SK-N-DZ (cell line): ENCODE measurements around the gene CA10.

Source experiments
- DNase-seq: peaks from one replicate; pipeline ENCODE4 v3.0.0-alpha.2; 2015; ENCODE audit warnings: low spot score

The CA10 gene

DNA sequence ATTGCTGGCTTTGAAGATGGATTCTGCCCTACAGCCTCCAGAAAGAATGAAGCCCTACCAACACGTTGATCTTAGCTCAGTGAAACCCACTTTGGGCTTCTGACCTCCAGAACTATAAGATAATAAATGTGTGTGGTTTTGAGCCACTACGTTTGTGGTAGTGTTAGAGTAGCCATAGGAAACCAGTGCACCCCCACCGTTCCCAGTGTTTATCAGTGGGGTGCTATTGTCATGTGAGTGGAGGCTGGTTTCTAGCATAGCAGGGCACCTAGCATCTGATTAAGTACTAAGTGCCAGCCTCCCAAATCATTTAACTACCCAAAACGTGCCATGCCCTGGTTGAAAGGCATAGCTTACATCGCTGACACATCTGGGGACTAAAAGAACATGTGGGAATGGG lies 474.3 kb downstream of the CA10 start:
- no peak for DNase-seq

DNA sequence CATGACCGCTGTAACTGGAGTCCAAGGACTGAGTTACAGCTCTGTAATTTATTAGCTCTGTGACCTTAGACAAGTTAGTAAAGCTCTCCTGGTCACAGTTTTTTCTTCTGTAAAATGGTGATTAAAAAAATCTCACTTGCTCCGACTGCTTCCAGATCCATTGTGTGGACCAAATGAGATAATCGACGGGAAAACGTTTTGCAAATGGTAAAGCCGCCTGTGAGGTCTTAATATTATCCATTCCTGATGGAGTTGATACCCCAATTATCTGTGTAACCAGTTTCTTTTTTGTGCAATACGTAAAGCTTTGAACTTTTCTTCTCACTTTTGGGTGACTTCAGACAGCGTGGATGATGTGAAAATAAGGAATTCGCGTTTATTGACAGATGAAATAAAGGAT lies 475.2 kb downstream of the CA10 start:
- DNase-seq, result no peak

DNA sequence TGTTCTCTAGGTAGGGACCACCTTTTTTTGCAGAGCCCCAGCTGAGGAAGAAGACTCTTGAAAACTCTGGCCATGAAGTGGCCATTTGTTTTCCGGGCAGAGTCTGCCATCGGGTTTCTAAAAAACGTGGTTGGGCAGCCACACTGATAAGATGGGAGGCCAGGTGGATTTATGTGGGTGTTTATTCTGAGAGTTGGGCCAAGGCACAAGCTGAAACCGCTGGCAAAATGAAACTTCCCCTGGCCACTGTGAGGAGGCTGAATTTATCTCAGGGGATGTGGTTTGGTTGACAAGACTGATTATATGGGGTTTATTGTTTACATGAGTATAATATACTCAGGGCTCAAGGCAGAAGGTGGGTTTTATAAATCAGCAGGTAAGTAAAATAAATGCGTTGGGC lies 476.4 kb downstream of the CA10 start:
- DNase-seq, result no peak

DNA sequence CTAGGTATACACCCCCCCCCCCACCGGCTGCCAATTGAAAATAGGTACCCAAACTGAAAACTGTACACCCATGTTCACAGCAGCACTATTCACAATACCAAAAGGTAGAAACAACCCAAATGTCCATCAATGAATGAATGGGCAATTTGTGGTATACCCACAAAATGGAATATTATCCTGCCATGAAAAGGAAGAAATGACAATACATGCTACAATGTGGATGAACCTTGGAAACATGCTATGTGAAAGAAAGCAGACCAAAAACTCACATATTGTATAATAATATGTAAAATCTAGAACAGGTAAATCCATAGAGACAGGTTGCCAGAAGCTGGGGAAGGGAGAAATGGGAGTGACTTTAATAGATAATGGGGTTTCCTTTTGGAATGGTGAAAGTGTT lies 480.6 kb downstream of the CA10 start:
- DNase-seq, result no peak

DNA sequence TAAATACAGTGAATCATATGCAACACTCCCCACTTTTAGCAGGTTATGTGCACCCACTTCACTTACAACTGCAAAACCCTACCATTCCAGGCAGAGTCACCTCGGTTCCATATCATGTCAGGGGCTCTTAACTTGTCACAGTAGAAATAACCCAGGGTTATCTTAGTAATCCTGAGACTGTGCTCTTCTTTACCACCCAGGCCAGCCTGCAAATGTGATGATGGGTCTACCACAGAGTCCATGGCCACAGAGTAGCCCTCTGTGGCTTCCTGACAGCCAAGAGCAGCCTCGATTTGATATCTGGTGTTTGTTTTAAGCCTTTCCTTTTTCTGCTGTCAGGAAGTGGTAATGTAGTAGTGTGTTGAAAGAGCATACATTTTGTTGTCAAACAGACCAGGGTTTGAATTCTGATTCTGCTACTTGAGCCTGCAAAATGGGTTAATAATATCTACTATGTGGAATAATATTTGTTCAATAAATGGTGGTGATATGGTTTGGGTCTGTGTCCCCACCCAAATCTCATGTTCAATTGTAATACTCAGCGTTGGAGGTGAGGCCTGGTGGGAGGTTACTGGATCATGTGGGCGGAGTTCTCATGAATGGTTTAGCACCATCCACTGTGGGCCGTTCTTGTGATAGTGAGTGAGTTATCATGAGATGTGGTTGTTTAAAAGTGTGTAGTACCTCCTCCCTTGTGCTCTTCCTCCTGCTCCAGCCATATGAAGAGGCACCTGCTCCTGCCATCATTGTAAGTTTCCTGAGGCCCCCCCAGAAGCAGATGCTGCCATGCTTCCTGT lies 481.6 kb downstream of the CA10 start:
- no peak for DNase-seq

DNA sequence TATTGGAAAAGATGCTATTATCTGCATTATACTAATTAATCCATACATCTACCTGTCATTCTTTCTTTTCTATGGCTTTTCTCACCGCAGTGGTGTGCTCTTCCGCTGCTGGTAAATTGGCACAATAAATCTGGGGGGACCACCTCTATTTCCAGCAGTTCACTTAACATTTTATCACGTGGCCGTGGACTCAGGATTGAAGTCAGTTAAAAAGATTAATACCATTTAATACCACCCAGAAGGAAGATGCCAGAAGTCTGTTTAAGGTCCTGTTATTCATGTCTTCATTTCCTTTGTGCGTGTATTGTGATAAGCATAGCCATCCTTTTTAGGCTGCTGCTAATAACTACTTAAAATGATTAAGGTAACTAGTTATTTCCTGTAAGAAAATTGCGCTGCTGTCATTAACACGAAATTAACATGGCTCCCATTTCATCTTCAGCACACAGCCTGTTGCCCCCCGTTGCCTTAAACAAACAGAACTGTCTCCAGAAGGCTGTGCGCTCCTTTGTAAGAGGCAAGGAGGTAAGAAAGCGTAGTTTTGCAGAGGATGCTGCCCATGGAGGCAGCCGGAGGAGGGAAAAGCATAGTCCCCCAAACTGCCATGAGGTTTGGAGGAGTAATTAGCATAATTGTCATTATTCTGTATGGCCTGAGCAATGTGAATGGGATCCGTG lies 483.8 kb downstream of the CA10 start:
- DNase-seq, result no peak

DNA sequence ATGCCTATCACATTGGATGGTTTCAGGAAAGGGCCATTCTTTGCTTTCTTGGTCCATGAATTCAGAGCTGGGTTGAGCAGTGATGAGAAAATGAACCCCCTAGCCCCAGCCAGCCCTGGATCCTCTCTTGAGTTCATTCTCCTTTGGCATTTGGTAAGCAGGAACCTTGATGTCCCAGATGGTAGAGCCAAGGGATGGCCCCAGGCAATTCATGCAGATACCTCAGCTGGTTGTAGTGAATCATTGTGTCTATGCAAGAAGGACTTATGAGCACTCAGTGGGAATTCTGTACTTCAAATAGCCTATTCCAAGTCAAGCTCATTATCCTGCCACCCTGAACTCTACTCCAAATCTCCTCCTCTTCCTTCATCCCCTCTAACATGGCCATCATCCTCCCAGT lies 485.4 kb downstream of the CA10 start:
- no peak for DNase-seq

DNA sequence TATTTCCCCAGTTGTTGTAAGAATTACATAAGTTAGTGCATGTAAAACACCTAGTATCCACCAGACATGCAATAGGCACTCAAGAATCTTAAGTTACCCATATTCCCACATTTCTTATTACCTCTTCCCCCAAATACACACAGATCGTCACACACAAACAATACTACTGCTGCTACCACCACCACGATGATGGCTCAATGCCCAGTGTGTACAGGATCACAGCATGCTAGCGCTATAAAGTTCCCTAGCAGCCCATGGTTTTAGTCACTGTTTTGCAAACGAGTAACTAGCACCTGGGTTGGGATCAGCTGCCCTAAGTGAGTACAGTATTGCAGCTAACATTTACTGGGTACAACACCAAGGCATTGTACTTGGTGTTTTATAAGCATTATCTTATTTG lies 486.4 kb downstream of the CA10 start:
- DNase-seq, result no peak

DNA sequence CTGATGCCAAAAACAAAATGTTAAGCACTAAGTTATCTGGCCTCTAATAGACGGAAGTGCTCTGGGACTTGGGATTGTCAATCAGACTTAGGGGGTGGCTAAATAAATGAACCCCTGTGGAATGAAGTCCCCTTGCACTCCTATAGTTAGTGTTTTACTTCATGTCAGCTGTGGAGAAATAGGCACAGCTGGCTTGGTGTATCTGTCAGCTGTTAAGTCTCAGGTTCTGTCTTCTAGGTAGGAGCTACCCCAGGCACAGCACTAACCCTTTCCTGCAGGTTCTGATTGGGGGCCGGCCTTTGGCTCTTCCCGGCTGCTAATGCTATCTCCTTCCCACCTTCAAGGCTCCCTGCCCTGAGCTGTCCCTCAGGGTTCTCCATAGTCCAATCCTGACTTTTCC lies 487.6 kb downstream of the CA10 start:
- DNase-seq, result no peak

DNA sequence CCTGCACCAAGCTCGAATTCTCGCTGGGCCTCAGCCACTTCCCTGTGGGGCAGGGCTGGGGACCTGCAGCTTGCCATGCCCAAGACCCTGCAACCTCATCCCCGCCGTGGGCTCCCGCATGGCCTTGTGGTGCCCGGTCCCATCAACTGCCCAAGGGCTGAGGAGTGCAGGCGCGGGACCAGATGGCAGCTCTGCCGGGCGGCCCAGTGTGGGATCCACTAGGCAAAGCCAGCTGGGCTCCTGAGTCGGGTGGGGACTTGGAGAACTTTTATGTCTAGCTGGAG lies 489.6 kb downstream of the CA10 start:
- no peak for DNase-seq

DNA sequence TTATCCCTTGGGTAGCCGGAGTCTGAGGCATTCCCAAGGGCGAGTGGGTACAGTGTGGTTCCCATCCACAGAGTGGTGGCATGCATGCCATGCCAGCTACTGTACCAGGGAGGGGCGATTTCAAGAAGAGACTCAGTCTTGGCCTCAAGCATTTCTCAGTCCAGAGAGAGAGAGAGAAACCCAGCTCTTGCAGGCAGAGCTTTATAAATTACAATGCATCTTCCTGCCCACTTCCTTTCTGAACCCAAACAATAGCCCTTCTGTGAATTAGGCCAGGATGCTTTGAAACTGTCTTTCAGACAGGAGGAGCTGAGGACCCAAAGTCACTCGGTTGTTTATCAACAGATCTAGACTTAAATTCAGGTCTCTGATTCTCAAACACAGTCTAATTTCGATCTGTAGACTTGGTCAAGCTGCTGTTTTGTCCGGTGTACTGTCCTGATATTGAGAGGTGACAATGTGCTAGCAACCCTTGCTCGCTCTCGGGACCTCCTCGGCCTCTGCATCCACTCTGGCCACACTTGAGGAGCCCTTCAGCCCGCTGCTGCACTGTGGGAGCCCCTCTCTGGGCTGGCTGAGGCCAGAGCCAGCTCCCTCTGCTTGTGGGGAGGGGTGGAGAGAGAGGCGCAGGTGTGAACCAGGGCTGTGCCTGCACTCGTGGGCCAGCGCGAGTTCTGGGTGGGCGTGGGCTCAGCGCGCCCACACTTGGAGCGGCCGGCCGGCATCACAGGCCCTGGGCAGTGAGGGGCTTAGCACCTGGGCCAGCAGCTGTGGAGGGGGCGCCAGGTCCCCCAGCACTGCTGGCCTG lies 490.2 kb downstream of the CA10 start:
- DNase-seq, result no peak

DNA sequence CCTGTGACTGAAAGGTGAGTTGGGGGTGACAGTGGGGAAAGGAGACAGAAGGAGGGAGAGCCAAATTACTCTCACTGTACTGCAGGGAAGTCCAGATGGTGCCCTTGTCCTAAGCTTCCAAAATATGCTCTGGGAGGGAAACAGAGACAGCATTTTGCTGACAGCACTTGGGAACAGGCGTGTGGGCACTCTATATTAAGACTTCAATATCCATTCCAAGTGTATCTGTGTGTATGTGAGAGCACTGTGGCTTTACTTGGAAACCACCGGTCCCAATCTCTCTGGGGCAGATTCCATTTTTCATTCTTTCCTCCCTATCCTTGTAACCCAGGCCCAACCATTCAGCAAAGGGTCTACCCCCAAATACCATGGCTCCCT lies 490.8 kb downstream of the CA10 start:
- DNase-seq, result no peak

DNA sequence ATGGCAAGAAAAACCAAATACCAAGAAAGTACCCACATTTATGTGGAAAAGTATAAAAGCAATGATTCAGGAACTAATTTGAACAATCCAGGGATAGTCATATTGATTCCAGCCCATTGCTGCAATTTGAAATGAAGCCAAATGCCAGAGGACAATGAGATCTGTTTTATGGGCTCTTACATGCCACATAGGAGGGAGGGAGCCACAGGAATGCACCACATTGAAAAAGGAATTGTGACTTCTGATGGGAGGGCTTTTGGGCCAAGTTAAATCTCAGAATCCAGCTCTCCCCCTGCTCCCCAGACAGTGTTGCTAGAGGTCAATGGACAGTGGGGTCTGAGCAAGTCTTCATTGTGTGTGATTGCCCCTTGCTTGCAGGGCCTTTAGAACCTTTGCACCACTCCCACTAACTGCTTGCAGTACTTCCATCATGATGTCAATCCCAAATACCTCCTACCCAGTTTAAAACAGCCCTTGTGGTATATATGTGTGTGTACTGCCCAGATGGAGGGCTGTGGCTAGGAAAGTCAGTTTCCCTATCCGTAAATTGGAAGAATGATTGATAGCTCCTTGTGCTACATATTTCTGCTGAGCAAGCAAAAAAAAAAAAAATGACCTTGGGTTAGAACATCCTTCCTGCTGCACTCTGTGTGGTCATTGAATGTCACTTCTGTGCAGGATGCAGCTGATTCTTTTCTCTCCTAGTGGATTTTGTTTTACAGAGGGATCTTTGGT lies 491.4 kb downstream of the CA10 start:
- DNase-seq, result no peak

DNA sequence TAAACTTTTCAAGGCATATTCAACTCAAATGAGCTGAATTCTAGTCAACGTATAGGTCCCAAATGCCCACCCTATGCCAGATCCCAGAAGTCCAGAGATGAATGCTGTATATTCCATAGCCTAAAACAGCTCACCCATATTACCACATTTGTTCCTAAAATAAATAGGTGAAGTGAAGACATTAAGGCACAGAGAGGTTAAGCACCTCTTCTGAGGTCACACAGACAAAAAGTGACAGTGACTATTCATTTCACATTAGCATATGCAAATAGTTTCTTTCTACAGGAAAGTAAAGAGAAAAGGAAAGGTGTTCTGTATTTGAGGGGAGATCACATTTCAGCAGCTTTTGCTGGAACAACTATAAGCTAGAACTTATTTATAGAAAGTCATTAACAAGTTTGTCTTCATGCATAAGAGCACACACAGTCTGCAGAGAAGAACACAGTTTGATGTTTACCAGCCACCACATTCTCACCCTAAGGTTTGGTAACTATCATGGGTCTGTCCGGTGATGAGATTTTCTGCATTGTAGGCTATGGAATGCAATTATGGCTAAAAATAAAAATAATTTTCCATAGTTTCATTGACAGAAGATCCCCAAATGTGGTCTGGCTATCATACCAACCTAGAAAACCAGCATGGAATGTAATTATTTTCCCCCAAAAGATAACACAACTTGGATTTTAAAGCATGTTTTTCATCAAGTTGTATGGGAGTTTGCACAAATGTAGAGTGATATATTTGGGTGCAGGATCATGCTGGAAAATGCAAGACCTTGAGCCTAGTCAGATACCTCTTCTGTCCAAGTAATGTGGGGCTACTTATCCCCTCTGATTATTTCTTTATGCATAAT lies 496.1 kb downstream of the CA10 start:
- DNase-seq, result no peak

DNA sequence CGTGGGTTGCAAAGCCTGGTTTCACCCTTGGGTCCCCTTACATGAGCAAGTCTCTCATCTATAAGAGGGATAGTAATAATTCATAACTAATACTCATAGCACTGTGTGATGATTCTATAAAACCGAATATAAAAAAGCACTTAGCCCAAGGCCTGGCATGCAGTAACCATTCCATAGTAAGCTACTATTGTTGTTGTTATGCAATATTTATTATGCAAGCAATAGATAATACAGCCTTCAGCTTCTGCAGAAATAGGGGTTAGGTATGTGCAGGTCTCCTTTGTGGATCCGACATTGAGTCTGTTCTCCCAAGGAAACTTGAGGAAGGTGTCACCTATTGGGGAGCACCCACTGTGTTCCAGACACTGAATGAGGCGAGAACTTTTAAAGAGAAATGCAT lies 497.1 kb downstream of the CA10 start:
- no peak for DNase-seq

DNA sequence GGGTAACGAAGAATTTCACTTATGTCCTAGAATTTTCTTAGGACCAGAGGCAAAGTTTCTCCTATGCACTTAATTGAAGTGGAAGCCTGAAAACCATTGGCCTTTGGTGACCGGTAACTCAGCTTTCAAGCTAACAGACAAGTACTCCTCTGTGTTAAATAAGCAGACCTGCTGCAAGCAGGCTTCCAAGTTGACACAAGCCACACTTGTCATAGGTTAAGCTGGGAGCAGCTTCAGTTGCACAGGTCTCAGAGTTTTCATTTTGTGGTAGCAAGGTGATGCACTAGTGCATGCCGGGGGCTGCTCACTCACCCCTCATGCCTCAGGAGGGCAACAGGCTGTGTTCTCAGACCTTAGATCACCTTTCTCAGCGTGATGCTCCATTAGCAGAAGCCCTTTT lies 498.2 kb downstream of the CA10 start:
- no peak for DNase-seq

DNA sequence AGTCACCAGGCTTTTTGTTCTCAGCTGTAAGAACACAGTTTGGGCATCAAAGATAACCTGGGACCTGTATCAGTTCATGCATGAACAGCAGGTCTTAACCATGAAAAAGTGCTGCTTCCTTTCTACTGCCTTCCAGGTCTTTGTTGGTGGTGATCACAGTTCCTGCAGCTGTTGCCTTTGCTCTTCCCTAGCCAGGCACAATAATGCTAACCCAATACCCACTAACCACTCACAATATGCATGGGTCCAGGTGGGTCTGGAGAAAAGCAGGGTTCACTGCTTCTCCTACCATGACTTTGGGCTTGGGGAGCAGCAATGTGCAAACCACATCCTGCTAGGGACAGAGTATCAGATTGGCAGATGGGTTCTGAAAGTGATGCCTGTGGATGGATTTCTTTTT lies 501.3 kb downstream of the CA10 start:
- DNase-seq, result no peak

DNA sequence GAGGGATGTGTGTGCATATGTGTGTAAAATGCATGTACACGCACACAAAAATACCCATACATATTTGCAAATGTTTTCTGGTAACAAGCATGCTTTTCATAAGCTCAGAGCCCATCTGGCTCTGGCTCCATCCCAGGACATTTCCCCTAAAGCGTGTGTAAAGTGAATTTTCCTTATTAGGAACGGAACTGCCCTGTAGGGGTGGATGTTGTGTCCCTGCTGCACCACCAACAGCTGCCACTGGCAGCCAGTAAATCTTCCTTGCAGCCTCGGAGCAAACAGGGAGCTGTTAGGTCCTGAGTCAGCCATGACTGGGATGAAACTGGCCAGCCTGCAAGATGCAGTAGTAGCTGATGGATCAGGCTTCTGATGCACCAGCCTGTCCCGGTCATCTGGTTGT lies 504.6 kb downstream of the CA10 start:
- no peak for DNase-seq

DNA sequence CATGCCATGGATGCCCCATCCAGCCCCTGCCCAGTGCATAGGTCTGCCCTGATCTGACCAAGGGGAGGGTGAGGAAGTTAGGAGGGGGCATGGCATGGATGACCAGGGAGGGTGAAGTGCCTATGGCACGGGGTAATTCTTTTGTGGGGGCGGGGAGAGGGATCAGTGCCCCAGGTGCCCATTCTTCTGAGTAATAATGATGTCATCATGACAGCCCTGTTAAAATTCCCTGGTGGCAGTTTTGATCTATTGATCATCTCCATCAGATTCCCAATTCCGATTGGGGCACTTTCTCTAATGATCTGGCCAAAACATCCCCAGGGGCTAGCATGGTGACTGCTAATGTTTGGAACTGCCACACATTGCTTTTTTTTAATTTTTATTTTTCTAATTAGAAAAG lies 506.0 kb downstream of the CA10 start:
- DNase-seq, result no peak

DNA sequence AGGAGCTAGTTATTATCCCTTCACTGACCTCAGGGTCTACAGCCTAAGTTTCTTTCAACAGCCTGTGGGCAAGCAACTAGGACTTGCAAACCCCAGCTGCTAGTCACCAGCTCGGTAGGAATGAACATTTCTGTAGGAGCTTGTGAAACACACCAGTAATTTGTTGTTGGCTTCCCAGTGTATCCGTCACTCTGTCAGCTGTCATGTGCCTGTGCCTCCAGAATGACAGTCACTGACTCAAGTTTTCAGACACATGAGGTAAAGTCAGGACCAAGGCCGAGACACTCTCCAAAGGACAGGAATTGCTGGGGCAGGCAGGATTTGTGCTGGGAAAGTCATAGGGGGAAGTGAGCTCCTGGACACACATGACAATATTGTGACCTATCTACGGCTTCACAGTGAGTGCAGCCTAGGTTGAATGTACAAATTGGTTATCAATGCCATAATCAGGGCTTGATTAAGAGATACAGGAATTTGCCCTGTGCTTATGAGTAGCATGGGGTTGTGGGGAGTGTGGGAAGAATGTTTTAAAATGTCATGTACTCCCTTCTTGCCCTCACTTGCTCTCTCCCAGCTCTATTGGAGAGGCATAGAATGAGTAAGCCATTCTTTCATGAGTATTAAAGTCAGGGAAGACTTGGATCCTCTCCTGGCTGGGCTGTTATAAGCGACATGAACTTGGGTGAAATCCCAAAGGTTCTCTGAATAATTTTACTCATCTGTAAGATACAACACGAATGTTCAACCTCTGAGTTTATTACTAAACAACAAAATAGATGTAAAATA lies 506.8 kb downstream of the CA10 start:
- no peak for DNase-seq

DNA sequence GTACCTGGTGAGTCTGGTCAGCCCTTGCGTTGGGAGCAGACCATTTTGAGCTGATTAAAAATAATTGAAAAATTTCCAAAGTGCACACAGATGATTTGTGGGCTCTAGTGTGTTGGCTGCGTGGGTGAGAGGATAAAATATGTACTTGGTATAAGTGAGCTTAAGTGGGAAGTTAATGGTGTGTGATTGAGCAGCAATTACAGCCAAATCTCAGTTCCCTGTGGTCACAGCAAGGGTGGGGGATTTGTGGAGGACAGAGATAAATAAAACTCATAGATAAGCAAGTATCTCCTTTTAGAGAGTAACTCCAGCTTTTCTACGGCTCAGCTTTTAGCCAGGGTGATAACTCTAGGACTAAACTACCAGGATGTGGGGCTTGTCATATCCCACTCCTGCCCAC lies 507.7 kb downstream of the CA10 start:
- no peak for DNase-seq
